HEK293 (cell line): ENCODE data around the gene PTBP1.
"Not testable (repeated sequence)": the region's sequence is repeated elsewhere in the genome, so short reads cannot be mapped to it uniquely, and the experiment has no call there.

Source experiments
- CTCF ChIA-PET: fragments of 350-600 bp; formaldehyde crosslinking; extraction: SDS; loops from one replicate; lab custom pipeline; 2021; ENCODE audit warnings: antibody characterized with exemption; lab: Yijun Ruan, JAX
- POLR2A ChIA-PET: fragments of 300-600 bp; formaldehyde crosslinking; extraction: SDS; loops from one replicate; lab custom pipeline; 2020; ENCODE audit warnings: antibody characterized with exemption, inconsistent platforms; lab: Yijun Ruan, JAX
- H3K27ac ChIP-seq: fragments of 200-500 bp; sonication (Bioruptor generic); 2 replicates; pipeline ENCODE4 v1.5.1; 2014; ENCODE audit warnings: low read depth, low read length, control low read depth, inconsistent platforms; ENCODE audit errors: extremely low read depth
- H3K36me3 ChIP-seq, 2 experiments: fragments of 200-500 bp in 1 of 2; sonication (Bioruptor generic) in 1 of 2; 1 replicate in 1 of 2; 2 replicates in 1 of 2; pipeline ENCODE4 v1.5.1; 2014 to 2017; ENCODE audit warnings: inconsistent platforms in 2 of 2, low read length in 2 of 2; ENCODE audit not compliant: control insufficient read depth in 2 of 2, insufficient read depth in 1 of 2
- H3K4me1 ChIP-seq: fragments of 200-500 bp; sonication (Bioruptor generic); 2 replicates; pipeline ENCODE4 v1.5.1; 2014; ENCODE audit warnings: mild to moderate bottlenecking, low read length, inconsistent platforms; ENCODE audit not compliant: control insufficient read depth, insufficient read depth
- H3K4me3 ChIP-seq: 2 replicates; pipeline ENCODE4 v1.5.1; 2011; ENCODE audit warnings: low read depth, mild to moderate bottlenecking, control low read depth, low read length, moderate library complexity
- H3K9me3 ChIP-seq: fragments of 200-500 bp; sonication (Bioruptor generic); 2 replicates; pipeline ENCODE4 v1.5.1; 2014; ENCODE audit warnings: low read depth, low read length, inconsistent platforms; ENCODE audit not compliant: control insufficient read depth, insufficient read depth
- ELK4 ChIP-seq: IDR thresholded peaks from 2 replicates; pipeline ENCODE4 v1.6.1; 2011; ENCODE audit warnings: mild to moderate bottlenecking, low read depth, low read length, borderline replicate concordance
- KLF1 ChIP-seq: fragments of 450-650 bp; formaldehyde crosslinking; IDR thresholded peaks from 2 replicates; pipeline ENCODE4 v1.5.1; 2016; ENCODE audit warnings: missing biosample characterization, missing genetic modification characterization
- KLF8 ChIP-seq: fragments of 450-650 bp; formaldehyde crosslinking; IDR thresholded peaks from 2 replicates; pipeline ENCODE4 v1.5.1; 2016; ENCODE audit warnings: missing biosample characterization, missing genetic modification characterization
- MEIS1 ChIP-seq: sonication (generic); formaldehyde crosslinking; IDR thresholded peaks from 2 replicates; pipeline ENCODE4 v1.8.1; 2022; ENCODE audit warnings: missing genetic modification reagents, mild to moderate bottlenecking, borderline replicate concordance
- RBAK ChIP-seq: fragments of 450-650 bp; formaldehyde crosslinking; IDR thresholded peaks from 2 replicates; pipeline ENCODE4 v1.5.1; 2016; ENCODE audit warnings: missing biosample characterization, missing genetic modification characterization
- SP2 ChIP-seq: fragments of 450-650 bp; formaldehyde crosslinking; IDR thresholded peaks from 2 replicates; pipeline ENCODE4 v1.5.1; 2016; ENCODE audit warnings: missing biosample characterization, missing genetic modification characterization
- ZBTB44 ChIP-seq: fragments of 450-650 bp; IDR thresholded peaks from 2 replicates; pipeline ENCODE4 v1.5.1; 2018; ENCODE audit warnings: missing biosample characterization, mild to moderate bottlenecking, missing genetic modification characterization
- ZNF121 ChIP-seq: fragments of 450-650 bp; formaldehyde crosslinking; IDR thresholded peaks from 2 replicates; pipeline ENCODE4 v1.5.1; 2016; ENCODE audit warnings: missing biosample characterization, missing genetic modification characterization
- ZNF133 ChIP-seq: fragments of 450-650 bp; formaldehyde crosslinking; IDR thresholded peaks from 2 replicates; pipeline ENCODE4 v1.5.1; 2016; ENCODE audit warnings: missing biosample characterization, missing genetic modification characterization
- ZNF223 ChIP-seq: fragments of 450-650 bp; formaldehyde crosslinking; IDR thresholded peaks from 2 replicates; pipeline ENCODE4 v1.5.1; 2016; ENCODE audit warnings: missing biosample characterization, missing genetic modification characterization
- ZNF324 ChIP-seq: fragments of 450-650 bp; formaldehyde crosslinking; IDR thresholded peaks from 2 replicates; pipeline ENCODE4 v1.5.1; 2016; ENCODE audit warnings: missing biosample characterization, missing genetic modification characterization
- ZNF423 ChIP-seq: fragments of 450-650 bp; formaldehyde crosslinking; IDR thresholded peaks from 2 replicates; pipeline ENCODE4 v1.5.1; 2016; ENCODE audit warnings: missing biosample characterization, missing genetic modification characterization
- ZNF48 ChIP-seq: fragments of 450-650 bp; formaldehyde crosslinking; IDR thresholded peaks from 2 replicates; pipeline ENCODE4 v1.5.1; 2016; ENCODE audit warnings: missing biosample characterization, missing genetic modification characterization
- ZNF600 ChIP-seq: fragments of 450-650 bp; formaldehyde crosslinking; IDR thresholded peaks from 2 replicates; pipeline ENCODE4 v1.5.1; 2016; ENCODE audit warnings: missing biosample characterization, missing genetic modification characterization
- TF ChIP-seq, protein P1 (sequence below): fragments of 450-650 bp; formaldehyde crosslinking; IDR thresholded peaks from 2 replicates; pipeline ENCODE4 v1.5.0; 2017; ENCODE audit warnings: missing biosample characterization, missing genetic modification characterization, borderline replicate concordance
- TF ChIP-seq, protein P2 (sequence below): fragments of 450-650 bp; formaldehyde crosslinking; conservative IDR thresholded peaks from 2 replicates; pipeline ENCODE4 v1.5.1; 2016; ENCODE audit warnings: low read depth, missing biosample characterization, missing genetic modification characterization

The PTBP1 gene

DNA sequence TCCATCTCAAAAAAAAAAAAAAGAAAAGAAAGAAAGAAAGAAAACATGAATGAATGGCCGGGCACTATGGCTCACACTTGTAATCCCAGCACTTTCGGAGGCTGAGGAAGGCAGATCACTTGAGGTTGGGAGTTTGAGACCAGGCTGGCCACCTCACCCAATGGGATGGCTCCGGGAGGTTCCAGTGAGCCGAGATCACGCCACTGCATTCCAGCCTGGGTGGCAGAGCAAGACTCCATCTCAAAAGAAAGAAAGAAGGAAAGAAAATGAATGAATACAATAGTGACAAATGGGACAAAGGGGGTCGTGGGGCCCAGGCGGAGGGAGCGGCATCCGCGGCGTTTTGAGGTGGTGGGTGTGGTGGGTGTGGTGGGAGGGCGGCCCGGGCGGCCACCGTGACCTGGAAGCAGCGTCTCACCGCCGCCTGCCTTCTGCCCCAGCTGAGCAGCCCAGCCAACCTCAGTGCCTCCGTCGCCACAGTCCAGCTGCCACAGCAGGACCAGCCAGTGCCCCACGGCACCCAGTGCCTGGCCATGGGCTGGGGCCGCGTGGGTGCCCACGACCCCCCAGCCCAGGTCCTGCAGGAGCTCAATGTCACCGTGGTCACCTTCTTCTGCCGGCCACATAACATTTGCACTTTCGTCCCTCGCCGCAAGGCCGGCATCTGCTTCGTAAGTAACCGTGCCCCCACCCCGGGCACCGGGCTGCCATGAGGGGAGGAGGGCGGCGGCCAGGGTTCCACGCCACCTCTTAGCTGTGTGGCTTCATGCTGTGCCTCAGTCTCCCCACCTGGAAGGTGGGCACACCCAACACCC is 48.7 kb downstream of the PTBP1 start:
- Histone ChIP-seq H3K4me3 (no peak overlapping the region), H3K27ac (no peak overlapping the region), H3K36me3 (no peaks in the 10 kb centered on the region), H3K4me1 (no peaks in the 10 kb centered on the region; the same call in 1 of the 2 replicates), H3K9me3 (no peaks in the 10 kb centered on the region)
- ChIA-PET POLR2A (no interaction called here), CTCF (interaction anchor here (0.8 to 1.0 kb wide), 3 partner anchors 18 to 75 kb away, joined by 3 to 5 read pairs (median 4); partner anchors contain the start of genes MED16 and RNU6-9)
- TF ChIP-seq KLF8 (tag by site-specific recombination) (peak; percentile 34; the same call in 1 of the 2 replicates), ZNF48 (tag by site-specific recombination) (no peak), ZNF600 (tag by site-specific recombination) (peak; percentile 70; the same call in 1 of the 2 replicates), KLF1 (peak; percentile 88)

- POLR2A ChIA-PET: interaction anchor here (0.6 kb wide), 1 partner anchor 75 kb away, joined by 3 read pairs; no protein-coding TSS in a partner anchor
- Histone ChIP-seq H3K4me3 (no peak overlapping the region), H3K36me3 (no peaks in the 10 kb centered on the region), H3K9me3 (no peaks in the 10 kb centered on the region), H3K27ac (no peak overlapping the region), H3K4me1 (no peaks in the 10 kb centered on the region)
- CTCF ChIA-PET: interaction anchor here (0.5 kb wide), 1 partner anchor 10 kb away, joined by 3 read pairs; no protein-coding TSS in a partner anchor
- TF ChIP-seq ZNF133 (tag by site-specific recombination): no peak
- no peak for TF ChIP-seq ZBTB44 (tag by site-specific recombination)
These were observed 51.2 kb downstream of the PTBP1 start for GRCh38 chr19:848386-848921.

GRCh38 chr19:849195-849594 is 51.9 kb downstream of the PTBP1 start:
- TF ChIP-seq ZNF121 (tag by site-specific recombination): peak; percentile 95
- CTCF ChIA-PET, H3K4me3 ChIP-seq, H3K9me3 ChIP-seq, H3K4me1 ChIP-seq, H3K27ac ChIP-seq, H3K36me3 ChIP-seq, POLR2A ChIA-PET: not testable (repeated sequence)

DNA sequence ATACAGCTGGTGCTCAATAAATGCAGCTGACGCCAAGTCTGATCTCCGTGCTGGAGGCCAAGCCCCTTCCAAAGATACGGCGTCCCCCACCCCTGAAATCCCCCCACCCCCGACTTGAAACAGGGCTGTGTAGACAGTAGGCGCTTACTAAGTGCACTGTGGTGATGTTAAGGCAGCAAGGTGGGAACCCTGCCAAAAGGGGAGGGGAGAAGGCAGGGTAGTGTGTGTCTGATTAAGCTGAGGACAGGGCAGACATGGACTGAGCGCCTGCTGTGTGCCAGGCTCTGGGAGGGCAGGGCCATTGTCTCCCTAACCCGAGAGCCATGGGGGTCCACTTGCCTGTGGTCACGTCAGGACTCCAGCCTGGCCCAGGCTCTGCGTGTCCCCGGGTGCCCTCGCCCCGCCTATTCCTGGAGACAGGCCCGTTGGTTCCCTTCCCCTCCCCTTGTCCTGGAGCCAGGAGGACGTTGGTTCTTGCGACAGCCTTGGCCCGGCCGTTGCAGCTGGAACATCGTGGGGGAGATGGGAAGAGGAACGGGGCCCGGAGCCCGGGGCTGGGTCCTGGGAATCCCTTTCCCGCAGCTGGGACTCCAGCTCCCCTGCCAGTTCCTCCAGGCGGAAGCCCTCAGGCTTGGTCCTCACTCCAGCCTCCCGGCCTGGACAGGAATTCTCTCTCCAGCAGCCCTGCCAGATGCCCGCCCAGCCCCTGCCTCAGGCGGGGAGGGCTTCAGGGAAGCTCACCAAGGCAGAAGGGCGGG is 53.1 kb downstream of the PTBP1 start:
- CTCF ChIA-PET: interaction anchor here (0.6 kb wide), 1 partner anchor 133 kb away, joined by 4 read pairs; no protein-coding TSS in a partner anchor
- POLR2A ChIA-PET: interaction anchor here (0.6 kb wide), 3 partner anchors 10 to 22 kb away, joined by 4 read pairs; no protein-coding TSS in a partner anchor
- H3K27ac ChIP-seq: no peak overlapping the region
- TF ChIP-seq MEIS1 (no peak), RBAK (no peak), ELK4 (no peak), ZNF223 (tag by site-specific recombination) (no peak), ZNF324 (tag by site-specific recombination) (no peak), SP2 (peak; percentile 36), ZNF423 (tag by site-specific recombination) (no peak)
- TF ChIP-seq, protein P1, sequence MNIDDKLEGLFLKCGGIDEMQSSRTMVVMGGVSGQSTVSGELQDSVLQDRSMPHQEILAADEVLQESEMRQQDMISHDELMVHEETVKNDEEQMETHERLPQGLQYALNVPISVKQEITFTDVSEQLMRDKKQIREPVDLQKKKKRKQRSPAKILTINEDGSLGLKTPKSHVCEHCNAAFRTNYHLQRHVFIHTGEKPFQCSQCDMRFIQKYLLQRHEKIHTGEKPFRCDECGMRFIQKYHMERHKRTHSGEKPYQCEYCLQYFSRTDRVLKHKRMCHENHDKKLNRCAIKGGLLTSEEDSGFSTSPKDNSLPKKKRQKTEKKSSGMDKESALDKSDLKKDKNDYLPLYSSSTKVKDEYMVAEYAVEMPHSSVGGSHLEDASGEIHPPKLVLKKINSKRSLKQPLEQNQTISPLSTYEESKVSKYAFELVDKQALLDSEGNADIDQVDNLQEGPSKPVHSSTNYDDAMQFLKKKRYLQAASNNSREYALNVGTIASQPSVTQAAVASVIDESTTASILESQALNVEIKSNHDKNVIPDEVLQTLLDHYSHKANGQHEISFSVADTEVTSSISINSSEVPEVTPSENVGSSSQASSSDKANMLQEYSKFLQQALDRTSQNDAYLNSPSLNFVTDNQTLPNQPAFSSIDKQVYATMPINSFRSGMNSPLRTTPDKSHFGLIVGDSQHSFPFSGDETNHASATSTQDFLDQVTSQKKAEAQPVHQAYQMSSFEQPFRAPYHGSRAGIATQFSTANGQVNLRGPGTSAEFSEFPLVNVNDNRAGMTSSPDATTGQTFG (tag by site-specific recombination): no peak
- TF ChIP-seq, protein P2, sequence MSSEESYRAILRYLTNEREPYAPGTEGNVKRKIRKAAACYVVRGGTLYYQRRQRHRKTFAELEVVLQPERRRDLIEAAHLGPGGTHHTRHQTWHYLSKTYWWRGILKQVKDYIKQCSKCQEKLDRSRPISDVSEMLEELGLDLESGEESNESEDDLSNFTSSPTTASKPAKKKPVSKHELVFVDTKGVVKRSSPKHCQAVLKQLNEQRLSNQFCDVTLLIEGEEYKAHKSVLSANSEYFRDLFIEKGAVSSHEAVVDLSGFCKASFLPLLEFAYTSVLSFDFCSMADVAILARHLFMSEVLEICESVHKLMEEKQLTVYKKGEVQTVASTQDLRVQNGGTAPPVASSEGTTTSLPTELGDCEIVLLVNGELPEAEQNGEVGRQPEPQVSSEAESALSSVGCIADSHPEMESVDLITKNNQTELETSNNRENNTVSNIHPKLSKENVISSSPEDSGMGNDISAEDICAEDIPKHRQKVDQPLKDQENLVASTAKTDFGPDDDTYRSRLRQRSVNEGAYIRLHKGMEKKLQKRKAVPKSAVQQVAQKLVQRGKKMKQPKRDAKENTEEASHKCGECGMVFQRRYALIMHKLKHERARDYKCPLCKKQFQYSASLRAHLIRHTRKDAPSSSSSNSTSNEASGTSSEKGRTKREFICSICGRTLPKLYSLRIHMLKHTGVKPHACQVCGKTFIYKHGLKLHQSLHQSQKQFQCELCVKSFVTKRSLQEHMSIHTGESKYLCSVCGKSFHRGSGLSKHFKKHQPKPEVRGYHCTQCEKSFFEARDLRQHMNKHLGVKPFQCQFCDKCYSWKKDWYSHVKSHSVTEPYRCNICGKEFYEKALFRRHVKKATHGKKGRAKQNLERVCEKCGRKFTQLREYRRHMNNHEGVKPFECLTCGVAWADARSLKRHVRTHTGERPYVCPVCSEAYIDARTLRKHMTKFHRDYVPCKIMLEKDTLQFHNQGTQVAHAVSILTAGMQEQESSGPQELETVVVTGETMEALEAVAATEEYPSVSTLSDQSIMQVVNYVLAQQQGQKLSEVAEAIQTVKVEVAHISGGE (tag by site-specific recombination): no peak

More for the DNA sequence above, 53.1 kb downstream of the PTBP1 start:
- H3K9me3 ChIP-seq: no peaks in the 10 kb centered on the region
- no peaks in the 10 kb centered on the region for H3K4me1 ChIP-seq
- no peaks in the 10 kb centered on the region for H3K36me3 ChIP-seq
- H3K4me3 ChIP-seq: no peak overlapping the region
